GM12878 (cell line): ENCODE results near the gene UMAD1. TPM values are rescaled to one million over a fixed set of nuclear protein-coding genes. Genes with fewer than 3 reads are reported as not detected.

Experiments
- ATF7 ChIP-seq: fragments of 450-650 bp; IDR thresholded peaks from 2 replicates; pipeline ENCODE4 v1.6.1; 2016; ENCODE audit warnings: low read depth, mild to moderate bottlenecking
- BACH1 ChIP-seq: fragments of 450-650 bp; IDR thresholded peaks from 2 replicates; pipeline ENCODE4 v1.6.1; 2017; ENCODE audit warnings: mild to moderate bottlenecking, borderline replicate concordance
- BHLHE40 ChIP-seq, 2 experiments: fragments of 450-650 bp in 1 of 2; IDR thresholded peaks; 2 replicates each; pipeline ENCODE4 v1.6.1; 2011 to 2017; ENCODE audit warnings: low read depth in 2 of 2, borderline replicate concordance in 1 of 2, improper control_type of control experiment in 1 of 2, low read length in 1 of 2, mild to moderate bottlenecking in 1 of 2
- BMI1 ChIP-seq: fragments of 450-650 bp; IDR thresholded peaks from 2 replicates; pipeline ENCODE4 v1.6.1; 2016; ENCODE audit warnings: mild to moderate bottlenecking, moderate library complexity, borderline replicate concordance
- BRCA1 ChIP-seq: IDR thresholded peaks from 2 replicates; pipeline ENCODE4 v1.6.1; 2011; ENCODE audit warnings: low read depth, low read length, improper control_type of control experiment
- CREM ChIP-seq: IDR thresholded peaks from 2 replicates; pipeline ENCODE4 v1.6.1; 2014; ENCODE audit warnings: antibody characterized with exemption, low read depth
- DPF2 ChIP-seq: fragments of 450-650 bp; IDR thresholded peaks from 2 replicates; pipeline ENCODE4 v1.6.1; 2017; ENCODE audit warnings: mild to moderate bottlenecking
- MTA2 ChIP-seq: fragments of 450-650 bp; IDR thresholded peaks from 2 replicates; pipeline ENCODE4 v1.6.1; 2016; ENCODE audit warnings: low read depth, mild to moderate bottlenecking, moderate library complexity
- MTA3 ChIP-seq: IDR thresholded peaks from 2 replicates; pipeline ENCODE4 v1.6.1; 2012; ENCODE audit warnings: low read length, inconsistent platforms, borderline replicate concordance
- NR2C1 ChIP-seq: fragments of 450-650 bp; IDR thresholded peaks from 2 replicates; pipeline ENCODE4 v1.6.1; 2017; ENCODE audit warnings: antibody characterized with exemption, mild to moderate bottlenecking, moderate library complexity
- NR2C2 ChIP-seq: IDR thresholded peaks from 2 replicates; pipeline ENCODE4 v1.6.1; 2011; ENCODE audit warnings: borderline replicate concordance, low read depth; ENCODE audit not compliant: control insufficient read depth, insufficient read length
- POU2F2 ChIP-seq: IDR thresholded peaks from 3 replicates; pipeline ENCODE4 v1.6.1; 2011; ENCODE audit warnings: low read depth, mild to moderate bottlenecking, low read length, borderline replicate concordance
- RB1 ChIP-seq: fragments of 450-650 bp; formaldehyde crosslinking; IDR thresholded peaks from 2 replicates; pipeline ENCODE4 v1.6.1; 2017; ENCODE audit warnings: mild to moderate bottlenecking, borderline replicate concordance
- RELA ChIP-seq: fragments of 450-650 bp; IDR thresholded peaks from 2 replicates; pipeline ENCODE4 v1.8.0; 2014; ENCODE audit warnings: borderline replicate concordance; ENCODE audit not compliant: partially characterized antibody
- RUNX3 ChIP-seq: IDR thresholded peaks from 2 replicates; pipeline ENCODE4 v1.6.1; 2012; ENCODE audit warnings: low read length, inconsistent platforms
- SMAD5 ChIP-seq: IDR thresholded peaks from 2 replicates; pipeline ENCODE4 v1.6.1; 2016; ENCODE audit warnings: antibody characterized with exemption, low read depth
- SPI1 ChIP-seq: IDR thresholded peaks from 2 replicates; pipeline ENCODE4 v1.6.1; 2011; ENCODE audit warnings: low read depth, mild to moderate bottlenecking, low read length, moderate library complexity, borderline replicate concordance; ENCODE audit not compliant: insufficient read depth
- USF1 ChIP-seq: IDR thresholded peaks from 2 replicates; pipeline ENCODE4 v1.6.1; 2011; ENCODE audit warnings: borderline replicate concordance, low read depth, mild to moderate bottlenecking, moderate library complexity, mixed read lengths, low read length; ENCODE audit not compliant: insufficient read depth; ENCODE audit errors: extremely low read length
- polyA plus RNA-seq, 11 experiments: library from polyadenylated mRNA; depleted of rRNA in 4 of 11; unstranded in 6 of 11; stranded (reverse) in 5 of 11; fragments of >200 nt; fragmentation: Nextera tagmentation in 4 of 11; fragmentation: Illumina TruSeq in 1 of 11; extraction: Ambion mirVana in 4 of 11; extraction: Trizol in 1 of 11; gene quantifications; 1 replicate in 1 of 11; 2 replicates in 10 of 11; pipeline versions ENCODE4 v1.2.1 to v1.2.3, GENCODE V29; 2011 to 2016; ENCODE audit warnings: inconsistent platforms in 2 of 11, missing spikeins in 2 of 11, low read depth in 1 of 11
- total RNA-seq, 4 experiments: library from RNA; depleted of rRNA in 3 of 4; stranded (reverse); fragments of >200 nt in 3 of 4; fragmentation: Illumina TruSeq in 1 of 4; extraction: Trizol in 1 of 4; gene quantifications; 2 replicates each; pipeline versions ENCODE4 v1.2.1 to v1.2.3, GENCODE V29; 2013 to 2021
- TF ChIP-seq, protein P1 (sequence below): IDR thresholded peaks from 2 replicates; pipeline ENCODE4 v1.6.1; 2012; ENCODE audit warnings: improper control_type of control experiment, low read depth, low read length; ENCODE audit not compliant: insufficient replicate concordance
- TF ChIP-seq, protein P2 (sequence below): IDR thresholded peaks from 2 replicates; pipeline ENCODE4 v1.6.1; 2012; ENCODE audit warnings: low read depth, low read length, improper control_type of control experiment

The UMAD1 gene
- total and polyA plus RNA-seq, 10 of the 15 experiments (the other 5 are each of a cell fraction or from before 2014, with no cell fraction given): 6.0 to 28.6 (median 9.3) TPM

DNA sequence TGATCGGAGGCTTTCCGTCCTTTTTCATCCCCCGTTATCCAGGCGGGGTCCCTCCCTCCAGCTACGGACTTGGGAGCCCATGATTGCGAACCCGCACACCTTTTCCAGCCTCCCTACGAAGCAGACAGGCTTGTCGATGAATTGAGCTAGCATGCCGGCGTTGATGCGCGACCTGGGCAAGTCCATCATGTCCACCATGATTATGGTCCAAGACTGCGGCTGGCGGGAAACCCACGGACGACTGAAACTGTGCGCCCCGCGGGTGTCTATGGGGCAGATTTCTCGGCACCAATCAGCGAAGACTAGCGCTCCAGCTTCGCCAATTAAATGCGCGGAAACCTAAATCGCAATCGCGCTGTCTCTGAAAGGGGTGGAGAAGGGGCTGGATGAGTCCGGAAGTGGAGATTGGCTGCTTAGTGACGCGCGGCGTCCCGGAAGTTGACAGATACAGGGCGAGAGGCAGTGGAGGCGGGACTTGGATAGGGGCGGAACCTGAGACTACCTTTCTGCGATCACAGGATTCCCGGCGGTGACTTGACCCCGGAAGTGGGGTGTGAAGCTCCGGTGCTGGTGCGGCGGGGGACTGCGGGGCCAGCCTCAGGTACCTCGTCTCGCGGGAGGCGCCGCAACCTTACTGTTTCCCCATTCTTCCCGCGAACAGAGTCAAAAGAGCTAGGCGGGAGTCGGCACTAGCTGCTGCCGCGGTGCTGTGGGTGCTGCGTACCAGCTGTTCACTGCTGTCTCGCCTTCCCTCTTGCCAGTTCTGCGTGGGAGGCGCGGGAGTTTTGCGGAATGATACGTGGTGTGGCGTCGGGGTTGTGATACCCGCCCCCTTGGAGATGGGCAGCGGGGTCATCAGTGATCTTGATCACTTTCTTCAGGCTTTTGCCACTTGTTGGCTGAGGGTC, at the start of gene UMAD1 (continued):
- TF ChIP-seq BHLHE40 (IDR thresholded peaks at IDR 0.05; ENCODE audit: borderline replicate concordance in 1 of 2, low read depth in 2 of 2, low read length in 1 of 2) (peak in 1 of 2 experiments; percentile 18; a peak in 2 of 4 replicates), DPF2 (peak; percentile 80), SPI1 (peak; percentile 50), BACH1 (peak; percentile 61; the same call in 1 of the 2 replicates), USF1 (no peak), RELA (peak; percentile 63), NR2C1 (peak; percentile 91), POU2F2 (peak; percentile 77; the same call in 2 of the 3 replicates), BRCA1 (peak; percentile 57; the same call in 1 of the 2 replicates), RUNX3 (peak; percentile 67), ATF7 (peak; percentile 55), MTA2 (peak; percentile 40), SMAD5 (peak; percentile 74; the same call in 1 of the 2 replicates), NR2C2 (no peak), RB1 (peak; percentile 99), BMI1 (peak; percentile 88; the same call in 1 of the 2 replicates), MTA3 (no peak), CREM (peak; percentile 38)
- TF ChIP-seq, protein P1, sequence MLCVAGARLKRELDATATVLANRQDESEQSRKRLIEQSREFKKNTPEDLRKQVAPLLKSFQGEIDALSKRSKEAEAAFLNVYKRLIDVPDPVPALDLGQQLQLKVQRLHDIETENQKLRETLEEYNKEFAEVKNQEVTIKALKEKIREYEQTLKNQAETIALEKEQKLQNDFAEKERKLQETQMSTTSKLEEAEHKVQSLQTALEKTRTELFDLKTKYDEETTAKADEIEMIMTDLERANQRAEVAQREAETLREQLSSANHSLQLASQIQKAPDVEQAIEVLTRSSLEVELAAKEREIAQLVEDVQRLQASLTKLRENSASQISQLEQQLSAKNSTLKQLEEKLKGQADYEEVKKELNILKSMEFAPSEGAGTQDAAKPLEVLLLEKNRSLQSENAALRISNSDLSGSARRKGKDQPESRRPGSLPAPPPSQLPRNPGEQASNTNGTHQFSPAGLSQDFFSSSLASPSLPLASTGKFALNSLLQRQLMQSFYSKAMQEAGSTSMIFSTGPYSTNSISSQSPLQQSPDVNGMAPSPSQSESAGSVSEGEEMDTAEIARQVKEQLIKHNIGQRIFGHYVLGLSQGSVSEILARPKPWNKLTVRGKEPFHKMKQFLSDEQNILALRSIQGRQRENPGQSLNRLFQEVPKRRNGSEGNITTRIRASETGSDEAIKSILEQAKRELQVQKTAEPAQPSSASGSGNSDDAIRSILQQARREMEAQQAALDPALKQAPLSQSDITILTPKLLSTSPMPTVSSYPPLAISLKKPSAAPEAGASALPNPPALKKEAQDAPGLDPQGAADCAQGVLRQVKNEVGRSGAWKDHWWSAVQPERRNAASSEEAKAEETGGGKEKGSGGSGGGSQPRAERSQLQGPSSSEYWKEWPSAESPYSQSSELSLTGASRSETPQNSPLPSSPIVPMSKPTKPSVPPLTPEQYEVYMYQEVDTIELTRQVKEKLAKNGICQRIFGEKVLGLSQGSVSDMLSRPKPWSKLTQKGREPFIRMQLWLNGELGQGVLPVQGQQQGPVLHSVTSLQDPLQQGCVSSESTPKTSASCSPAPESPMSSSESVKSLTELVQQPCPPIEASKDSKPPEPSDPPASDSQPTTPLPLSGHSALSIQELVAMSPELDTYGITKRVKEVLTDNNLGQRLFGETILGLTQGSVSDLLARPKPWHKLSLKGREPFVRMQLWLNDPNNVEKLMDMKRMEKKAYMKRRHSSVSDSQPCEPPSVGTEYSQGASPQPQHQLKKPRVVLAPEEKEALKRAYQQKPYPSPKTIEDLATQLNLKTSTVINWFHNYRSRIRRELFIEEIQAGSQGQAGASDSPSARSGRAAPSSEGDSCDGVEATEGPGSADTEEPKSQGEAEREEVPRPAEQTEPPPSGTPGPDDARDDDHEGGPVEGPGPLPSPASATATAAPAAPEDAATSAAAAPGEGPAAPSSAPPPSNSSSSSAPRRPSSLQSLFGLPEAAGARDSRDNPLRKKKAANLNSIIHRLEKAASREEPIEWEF: peak; percentile 10
- TF ChIP-seq, protein P2, sequence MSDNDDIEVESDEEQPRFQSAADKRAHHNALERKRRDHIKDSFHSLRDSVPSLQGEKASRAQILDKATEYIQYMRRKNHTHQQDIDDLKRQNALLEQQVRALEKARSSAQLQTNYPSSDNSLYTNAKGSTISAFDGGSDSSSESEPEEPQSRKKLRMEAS: peak; percentile 64
